Kidney capillary endothelial cell (primary cell): ENCODE measurements around the gene SNHG17.
"Not testable (repeated sequence)": the region's sequence is repeated elsewhere in the genome, so short reads cannot be mapped to it uniquely, and the experiment has no call there.

Experiments
- DNase-seq: peaks from one replicate; pipeline ENCODE4 v3.0.0-alpha.2; 2018; ENCODE audit warnings: low spot score

SNHG17 gene

GRCh38 chr20:38447251-38447661, 12.1 kb upstream of the SNHG17 start:
- DNase-seq, result no peak

- DNase-seq, result peak; percentile 95
Observed at GRCh38 chr20:38446441-38447209, 11.5 kb upstream of the SNHG17 start.

- no peak for DNase-seq
Observed at GRCh38 chr20:38445901-38446425, 10.8 kb upstream of the SNHG17 start.

GRCh38 chr20:38445381-38445796, 10.3 kb upstream of the SNHG17 start:
- no peak for DNase-seq

- no peak for DNase-seq
Observed at GRCh38 chr20:38441916-38442315, 6.8 kb upstream of the SNHG17 start.

GRCh38 chr20:38441110-38441509, 6.0 kb upstream of the SNHG17 start:
- not testable (repeated sequence) for DNase-seq

- DNase-seq, result no peak
Observed at GRCh38 chr20:38437796-38438195, 2.7 kb upstream of the SNHG17 start.

GRCh38 chr20:38435555-38435939, 419 bp upstream of the SNHG17 start:
- no peak for DNase-seq

- peak; percentile 44 for DNase-seq
Observed at GRCh38 chr20:38434301-38434741, 807 bp downstream of the SNHG17 start.

GRCh38 chr20:38433304-38433972, 1.7 kb downstream of the SNHG17 start:
- no peak for DNase-seq

- DNase-seq, result not testable (repeated sequence)
Observed at GRCh38 chr20:38432870-38433269, 2.3 kb downstream of the SNHG17 start.

GRCh38 chr20:38432292-38432691, 2.8 kb downstream of the SNHG17 start:
- DNase-seq, result no peak

GRCh38 chr20:38430679-38431325, 4.3 kb downstream of the SNHG17 start:
- no peak for DNase-seq

GRCh38 chr20:38429301-38429700, 5.8 kb downstream of the SNHG17 start:
- no peak for DNase-seq

- no peak for DNase-seq
Observed at GRCh38 chr20:38428800-38429199, 6.3 kb downstream of the SNHG17 start.

GRCh38 chr20:38427655-38428023, 7.5 kb downstream of the SNHG17 start:
- no peak for DNase-seq

- peak; percentile 26 for DNase-seq
Observed at GRCh38 chr20:38426006-38426897, 8.9 kb downstream of the SNHG17 start.

GRCh38 chr20:38424401-38424800, 10.7 kb downstream of the SNHG17 start:
- no peak for DNase-seq

- no peak for DNase-seq
Observed at GRCh38 chr20:38423541-38423940, 11.6 kb downstream of the SNHG17 start.

GRCh38 chr20:38421915-38422314, 13.2 kb downstream of the SNHG17 start:
- DNase-seq, result no peak

- DNase-seq, result no peak
Observed at GRCh38 chr20:38420388-38421085, 14.6 kb downstream of the SNHG17 start.
